ENCODE results near the gene CAMK2B. TPM values are rescaled to one million over a fixed set of nuclear protein-coding genes. Genes with fewer than 3 reads are reported as not detected.

Gene CAMK2B
- total RNA-seq, 1 experiment from 2014 or later, result 0.34 TPM

- TF ChIP-seq CTCF (IDR thresholded peaks at IDR 0.05 in 2 of 3, conservative IDR thresholded peaks at IDR 0.05 in 1 of 3; ENCODE audit: borderline replicate concordance in 1 of 3, insufficient read depth in 1 of 3, low read depth in 2 of 3, low read length in 2 of 3), result no peak
- no peak for TF ChIP-seq ZBTB33 (IDR thresholded peaks at IDR 0.05; ENCODE audit: extremely low read depth, insufficient replicate concordance, low read length)
- no peak for TF ChIP-seq EZH2phosphoT487 (IDR thresholded peaks at IDR 0.05; ENCODE audit: borderline replicate concordance)
Measured at GRCh38 chr7:44320794-44321371, 4.5 kb downstream of the CAMK2B start (continued).

- ATAC-seq, result no peak
- DNase-seq (ENCODE audit: low read depth, low spot score), result no peak
- no TSS peak for BruUV-seq (replicated peaks)
- TF ChIP-seq EZH2 (IDR thresholded peaks at IDR 0.05) (no peak), EGR1 (IDR thresholded peaks at IDR 0.05; ENCODE audit: low read depth) (no peak), CEBPB (IDR thresholded peaks at IDR 0.05; ENCODE audit: low read depth) (no peak), SIN3A (IDR thresholded peaks at IDR 0.05; ENCODE audit: low read depth) (no peak), ELF1 (IDR thresholded peaks at IDR 0.05; ENCODE audit: borderline replicate concordance, low read depth) (no peak), ZFX (IDR thresholded peaks at IDR 0.05) (no peak), CTCF (IDR thresholded peaks at IDR 0.05 in 2 of 3, conservative IDR thresholded peaks at IDR 0.05 in 1 of 3; ENCODE audit: borderline replicate concordance in 1 of 3, insufficient read depth in 1 of 3, low read depth in 2 of 3, low read length in 2 of 3) (no peak), REST (IDR thresholded peaks at IDR 0.05; ENCODE audit: low read depth) (no peak), POLR2A (IDR thresholded peaks at IDR 0.05; ENCODE audit: borderline replicate concordance, extremely low read depth, insufficient read depth, insufficient read length) (no peak), YY1 (IDR thresholded peaks at IDR 0.05; ENCODE audit: extremely low read depth, insufficient replicate concordance, low read depth, low read length) (no peak), CBX3 (IDR thresholded peaks at IDR 0.05; ENCODE audit: low read depth) (no peak), POLR2AphosphoS5 (IDR thresholded peaks at IDR 0.05; ENCODE audit: low read depth, low read length) (no peak), FOSL1 (IDR thresholded peaks at IDR 0.05; ENCODE audit: low read depth) (no peak), SP1 (IDR thresholded peaks at IDR 0.05; ENCODE audit: low read depth) (no peak)
Measured at GRCh38 chr7:44320141-44320540, 5.3 kb downstream of the CAMK2B start.

More at GRCh38 chr7:44320141-44320540, 5.3 kb downstream of the CAMK2B start:
- Histone ChIP-seq H3K79me2 (ENCODE audit: insufficient read depth, low read length) (no peaks in the 10 kb centered on the region), H3K36me3 (ENCODE audit: control insufficient read depth in 1 of 2, insufficient read depth in 2 of 2, low read length in 2 of 2) (no peaks in the 10 kb centered on the region), H3K27ac (ENCODE audit: low read depth, low read length) (no peak overlapping the region), H2AFZ (ENCODE audit: low read depth, low read length, poor library complexity, severe bottlenecking) (no peak overlapping the region), H3K9me3 (ENCODE audit: control insufficient read depth in 1 of 2, insufficient read depth in 1 of 2, low read depth in 1 of 2, low read length in 2 of 2) (no peaks in the 10 kb centered on the region), H3K9me2 (ENCODE audit: insufficient read depth) (no peaks in the 10 kb centered on the region), H3K4me2 (ENCODE audit: low read length) (no peak overlapping the region), H3K27me3 (ENCODE audit: insufficient read depth, low read length) (no peaks in the 10 kb centered on the region), H4K20me1 (ENCODE audit: insufficient read depth) (no peaks in the 10 kb centered on the region), H3K4me1 (ENCODE audit: control insufficient read depth in 1 of 2, insufficient read depth in 2 of 2, low read length in 2 of 2) (no peaks in the 10 kb centered on the region), H3K9ac (ENCODE audit: low read length) (no peak overlapping the region), H3K4me3 (replicated peaks in 1 of 2; ENCODE audit: low read depth in 1 of 2, low read length in 2 of 2) (no peak overlapping the region)
- intact Hi-C loops (cut with micrococcal nuclease), result no loop called here
- ChIA-PET POLR2A (no interaction called here), RAD21 (ENCODE audit: low non-redundant PET in 1 of 2, low total read pairs in 2 of 2, uncharacterized antibody in 2 of 2, unreplicated experiment in 2 of 2) (no interaction called here), CTCF (no interaction called here)
